CD8-positive, alpha-beta memory T cell (primary cell): ENCODE measurements around the gene NONO. TPM values are rescaled to one million over a fixed set of nuclear protein-coding genes. Genes with fewer than 3 reads are reported as not detected.

Source experiments
- CTCF ChIA-PET: fragments of 350-600 bp; sonication (Branson Sonifier 250); formaldehyde crosslinking; loops from one replicate; lab custom pipeline; 2021; ENCODE audit warnings: antibody characterized with exemption; lab: Charles Lee
- POLR2A ChIA-PET: fragments of 350-600 bp; sonication (Branson Sonifier 250); formaldehyde crosslinking; loops from one replicate; lab custom pipeline; 2021; ENCODE audit warnings: antibody characterized with exemption; lab: Charles Lee
- DNase-seq, 5 donors: peaks; one replicate each; pipeline versions ENCODE4 v3.0.0 to v3.0.0-alpha.2; 2020 to 2022; ENCODE audit warnings: mixed read lengths in 1 of 5
- H3K27ac ChIP-seq: one replicate; pipeline ENCODE4 v1.7.0; 2013; ENCODE audit warnings: low read depth, mild to moderate bottlenecking, low read length, moderate library complexity
- H3K27me3 ChIP-seq: 2 replicates; pipeline ENCODE4 v1.7.0; 2013; ENCODE audit warnings: low read length, mild to moderate bottlenecking; ENCODE audit not compliant: insufficient read depth, poor library complexity, severe bottlenecking
- H3K36me3 ChIP-seq: 2 replicates; pipeline ENCODE4 v1.7.0; 2013; ENCODE audit warnings: mild to moderate bottlenecking, low read length, moderate library complexity; ENCODE audit not compliant: insufficient read depth
- H3K4me1 ChIP-seq: 2 replicates; pipeline ENCODE4 v1.7.0; 2013; ENCODE audit warnings: mild to moderate bottlenecking, low read length, moderate library complexity; ENCODE audit not compliant: insufficient read depth
- H3K4me3 ChIP-seq: 2 replicates; pipeline ENCODE4 v1.7.0; 2013; ENCODE audit warnings: mild to moderate bottlenecking, low read length
- H3K9me3 ChIP-seq: 2 replicates; pipeline ENCODE4 v1.7.0; 2013; ENCODE audit warnings: mild to moderate bottlenecking, low read length
- H3K27ac Mint-ChIP-seq, 8 donors: one replicate each; pipeline ENCODE4 v1.8.0; 2020 to 2021; ENCODE audit warnings: mixed read lengths in 8 of 8, mild to moderate bottlenecking in 6 of 8, inconsistent platforms in 3 of 8, moderate library complexity in 3 of 8
- H3K27me3 Mint-ChIP-seq, 2 donors: one replicate each; pipeline ENCODE4 v1.8.0; 2020 to 2021; ENCODE audit warnings: mixed read lengths in 2 of 2, mild to moderate bottlenecking in 1 of 2, moderate library complexity in 1 of 2
- H3K36me3 Mint-ChIP-seq, 3 donors: one replicate each; pipeline ENCODE4 v1.8.0; 2020 to 2021; ENCODE audit warnings: mixed read lengths in 3 of 3, inconsistent platforms in 1 of 3, mild to moderate bottlenecking in 1 of 3
- H3K4me1 Mint-ChIP-seq, 3 donors: one replicate each; pipeline ENCODE4 v1.8.0; 2020 to 2021; ENCODE audit warnings: mixed read lengths in 3 of 3, inconsistent platforms in 1 of 3, mild to moderate bottlenecking in 1 of 3
- H3K4me3 Mint-ChIP-seq, 7 donors: one replicate each; pipeline ENCODE4 v1.8.0; 2020 to 2021; ENCODE audit warnings: mixed read lengths in 7 of 7, mild to moderate bottlenecking in 6 of 7, moderate library complexity in 4 of 7, inconsistent platforms in 2 of 7
- H3K9me3 Mint-ChIP-seq, 5 donors: one replicate each; pipeline ENCODE4 v1.8.0; 2020 to 2022; ENCODE audit warnings: mixed read lengths in 5 of 5, mild to moderate bottlenecking in 3 of 5, moderate library complexity in 2 of 5, inconsistent platforms in 1 of 5
- polyA plus RNA-seq: library from polyadenylated mRNA; unstranded; fragments of 300-500 nt; fragmentation: Illumina TruSeq; gene quantifications from one replicate; pipeline ENCODE4 v1.2.3, GENCODE V29; 2021
- total RNA-seq, 2 experiments: library from RNA; stranded (reverse); gene quantifications; one replicate each; pipeline ENCODE4 v1.2.3, GENCODE V29; 2021

NONO gene
- total and polyA plus RNA-seq, 3 experiments from 2014 or later: 170 to 542 (median 532) TPM

- peaks cover 15 to 30% (median 16%) of the 10 kb centered on the region in 3 donors for H3K4me1 Mint-ChIP-seq
- Histone ChIP-seq H3K36me3 (no peaks in the 10 kb centered on the region), H3K27ac (no peak overlapping the region), H3K4me3 (no peak overlapping the region), H3K27me3 (no peaks in the 10 kb centered on the region), H3K4me1 (peaks cover 28% of the 10 kb centered on the region), H3K9me3 (no peaks in the 10 kb centered on the region)
- CTCF ChIA-PET: no interaction called here
- DNase-seq: no peak
- H3K27me3 Mint-ChIP-seq: peaks cover 0 to 9% of the 10 kb centered on the region in 2 donors
- H3K36me3 Mint-ChIP-seq: peaks cover 0 to 53% (median 3%) of the 10 kb centered on the region in 3 donors
- no peaks in the 10 kb centered on the region for H3K9me3 Mint-ChIP-seq
- H3K27ac Mint-ChIP-seq: peak overlapping the region in 1 of 8 donors; percentile 89
- no peak overlapping the region for H3K4me3 Mint-ChIP-seq
- POLR2A ChIA-PET: interaction anchor here (1.1 kb wide), 1 partner anchor 114 kb away, joined by 3 read pairs; no protein-coding TSS in a partner anchor
These were observed 32.6 kb upstream of the NONO start for GRCh38 chrX:71250841-71251240.

- ChIA-PET CTCF (no interaction called here), POLR2A (interaction anchor here (1.1 kb wide), 1 partner anchor 114 kb away, joined by 3 read pairs; no protein-coding TSS in a partner anchor)
- Histone ChIP-seq H3K27me3 (no peaks in the 10 kb centered on the region), H3K9me3 (no peaks in the 10 kb centered on the region), H3K4me3 (no peak overlapping the region), H3K4me1 (peaks cover 28% of the 10 kb centered on the region), H3K27ac (no peak overlapping the region), H3K36me3 (no peaks in the 10 kb centered on the region)
- H3K4me1 Mint-ChIP-seq: peaks cover 15 to 32% (median 17%) of the 10 kb centered on the region in 3 donors
- peaks cover 0 to 48% (median 3%) of the 10 kb centered on the region in 3 donors for H3K36me3 Mint-ChIP-seq
- H3K9me3 Mint-ChIP-seq: no peaks in the 10 kb centered on the region
- DNase-seq: no peak
- peak overlapping the region in 3 of 7 donors; percentile 18 to 62 (median 45) for H3K4me3 Mint-ChIP-seq
- peaks cover 0 to 9% of the 10 kb centered on the region in 2 donors for H3K27me3 Mint-ChIP-seq
- H3K27ac Mint-ChIP-seq: peak overlapping the region in 3 of 8 donors; percentile 48 to 81 (median 58)
These were observed 31.9 kb upstream of the NONO start for GRCh38 chrX:71251466-71251973.

- Mint-ChIP-seq H3K36me3 (peaks cover 0 to 41% (median 3%) of the 10 kb centered on the region in 3 donors), H3K9me3 (no peaks in the 10 kb centered on the region), H3K27me3 (peaks cover 0 to 9% of the 10 kb centered on the region in 2 donors), H3K4me3 (peak overlapping the region in 5 of 7 donors; percentile 23 to 69 (median 45)), H3K27ac (peak overlapping the region in 2 of 8 donors; percentile 48 to 58), H3K4me1 (peaks cover 15 to 32% (median 17%) of the 10 kb centered on the region in 3 donors)
- H3K27ac ChIP-seq: no peak overlapping the region
- POLR2A ChIA-PET: no interaction called here
- H3K36me3 ChIP-seq: no peaks in the 10 kb centered on the region
- CTCF ChIA-PET: interaction anchor here (0.7 kb wide), 1 partner anchor 31 kb away, joined by 3 read pairs; the partner anchor contains the start of gene NONO
- DNase-seq: no peak
- H3K27me3 ChIP-seq: no peaks in the 10 kb centered on the region
- H3K4me3 ChIP-seq: no peak overlapping the region
- H3K4me1 ChIP-seq: peaks cover 28% of the 10 kb centered on the region
- no peaks in the 10 kb centered on the region for H3K9me3 ChIP-seq
These were observed 31.2 kb upstream of the NONO start for GRCh38 chrX:71252221-71252620.

GRCh38 chrX:71253253-71254091 is 30.0 kb upstream of the NONO start:
- Histone ChIP-seq H3K36me3 (no peaks in the 10 kb centered on the region), H3K9me3 (no peaks in the 10 kb centered on the region), H3K27me3 (no peaks in the 10 kb centered on the region), H3K4me3 (peak overlapping the region; percentile 81), H3K27ac (peak overlapping the region; percentile 76), H3K4me1 (peaks cover 28% of the 10 kb centered on the region)
- Mint-ChIP-seq H3K36me3 (peaks cover 0 to 30% (median 2%) of the 10 kb centered on the region in 3 donors), H3K27me3 (peaks cover 0 to 8% of the 10 kb centered on the region in 2 donors), H3K4me3 (peak overlapping the region; percentile 84 to 96 (median 90)), H3K4me1 (peaks cover 15 to 32% (median 17%) of the 10 kb centered on the region in 3 donors), H3K27ac (peak overlapping the region; percentile 79 to 95 (median 88)), H3K9me3 (no peaks in the 10 kb centered on the region)
- ChIA-PET CTCF (interaction anchor here (0.6 to 1.5 kb wide), 4 partner anchors 30 to 322 kb away, joined by 3 to 4 read pairs (median 4); partner anchors contain the start of genes NONO and TAF1), POLR2A (interaction anchor here (0.5 to 2.9 kb wide), 5 partner anchors 30 to 116 kb away, joined by 3 to 32 read pairs (median 9); partner anchors contain the start of genes NONO and TAF1)
- peak in 4 of 5 donors; percentile 12 to 55 (median 30) for DNase-seq

GRCh38 chrX:71254092-71254963 is 29.1 kb upstream of the NONO start, which contains the start of gene ZMYM3:
ZMYM3 (minus strand) TSS chrX:71254140; CDS start chrX:71253255, 885 bp downstream.
- no peaks in the 10 kb centered on the region for H3K9me3 ChIP-seq
- DNase-seq: peak; percentile 73 to 90 (median 79)
- peak within 1 kb of the TSS; percentile 79 to 100 (median 94) for H3K27ac Mint-ChIP-seq
- no peaks in the 10 kb centered on the region for H3K27me3 ChIP-seq
- no peaks in the 10 kb centered on the region for H3K36me3 ChIP-seq
- ChIA-PET CTCF (interaction anchor here (1.1 to 1.5 kb wide), 4 partner anchors 29 to 112 kb away, joined by 3 to 11 read pairs (median 6); partner anchors contain the start of genes NONO and TAF1), POLR2A (interaction anchor here (0.7 to 2.9 kb wide), 7 partner anchors 15 to 254 kb away, joined by 3 to 32 read pairs (median 4); partner anchors contain the start of genes NONO and TAF1)
- H3K27ac ChIP-seq: peak within 1 kb of the TSS; percentile 76
- peaks cover 15 to 32% (median 17%) of the 10 kb centered on the region in 3 donors for H3K4me1 Mint-ChIP-seq
- H3K9me3 Mint-ChIP-seq: no peaks in the 10 kb centered on the region
- H3K27me3 Mint-ChIP-seq: peaks cover 0 to 8% of the 10 kb centered on the region in 2 donors
- peak within 1 kb of the TSS; percentile 81 for H3K4me3 ChIP-seq
- peaks cover 0 to 22% (median 0%) of the 10 kb centered on the region in 3 donors for H3K36me3 Mint-ChIP-seq
- H3K4me3 Mint-ChIP-seq: peak within 1 kb of the TSS; percentile 84 to 96 (median 90)
- peaks cover 28% of the 10 kb centered on the region for H3K4me1 ChIP-seq

GRCh38 chrX:71256051-71256450 is 27.4 kb upstream of the NONO start:
- Histone ChIP-seq H3K27me3 (no peaks in the 10 kb centered on the region), H3K4me3 (no peak overlapping the region), H3K36me3 (no peaks in the 10 kb centered on the region), H3K9me3 (no peaks in the 10 kb centered on the region), H3K27ac (no peak overlapping the region), H3K4me1 (peaks cover 28% of the 10 kb centered on the region)
- CTCF ChIA-PET: no interaction called here
- H3K36me3 Mint-ChIP-seq: peaks cover 0 to 5% (median 0%) of the 10 kb centered on the region in 3 donors
- no peak for DNase-seq
- POLR2A ChIA-PET: interaction anchor here (1.0 to 2.9 kb wide), 2 partner anchors 75 to 110 kb away, joined by 3 to 32 read pairs; partner anchors contain the start of gene TAF1
- peaks cover 0 to 8% of the 10 kb centered on the region in 2 donors for H3K27me3 Mint-ChIP-seq
- no peaks in the 10 kb centered on the region for H3K9me3 Mint-ChIP-seq
- peak overlapping the region in 7 of 8 donors; percentile 58 to 95 (median 87) for H3K27ac Mint-ChIP-seq
- H3K4me1 Mint-ChIP-seq: peaks cover 12 to 30% (median 17%) of the 10 kb centered on the region in 3 donors
- H3K4me3 Mint-ChIP-seq: peak overlapping the region in 5 of 7 donors; percentile 14 to 96 (median 90)

- CTCF ChIA-PET: interaction anchor here (1.0 kb wide), 1 partner anchor 27 kb away, joined by 4 read pairs; the partner anchor contains the start of gene NONO
- peak overlapping the region in 1 of 8 donors; percentile 74 for H3K27ac Mint-ChIP-seq
- H3K4me3 Mint-ChIP-seq: no peak overlapping the region
- no peak overlapping the region for H3K27ac ChIP-seq
- DNase-seq: no peak
- H3K36me3 ChIP-seq: no peaks in the 10 kb centered on the region
- H3K9me3 ChIP-seq: no peaks in the 10 kb centered on the region
- no peaks in the 10 kb centered on the region for H3K9me3 Mint-ChIP-seq
- H3K27me3 Mint-ChIP-seq: peaks cover 0 to 8% of the 10 kb centered on the region in 2 donors
- H3K27me3 ChIP-seq: no peaks in the 10 kb centered on the region
- H3K4me1 ChIP-seq: peaks cover 23% of the 10 kb centered on the region
- no peak overlapping the region for H3K4me3 ChIP-seq
- POLR2A ChIA-PET: interaction anchor here (1.0 kb wide), 1 partner anchor 76 kb away, joined by 3 read pairs; no protein-coding TSS in a partner anchor
- H3K4me1 Mint-ChIP-seq: peaks cover 9 to 22% (median 13%) of the 10 kb centered on the region in 3 donors
- H3K36me3 Mint-ChIP-seq: peaks cover 0 to 3% (median 0%) of the 10 kb centered on the region in 3 donors
These were observed 26.6 kb upstream of the NONO start for GRCh38 chrX:71256856-71257255.
